NCI-H1092 treated with DMSO at 0.1 percent for 48 hours (cell line): ENCODE results near the gene PNPLA8.
"Not testable (repeated sequence)": the region's sequence is repeated elsewhere in the genome, so short reads cannot be mapped to it uniquely, and the experiment has no call there.

ENCODE experiments used
- DNase-seq: peaks from one replicate; lab custom pipeline; 2025; lab: John Stamatoyannopoulos, UW

The PNPLA8 gene

GRCh38 chr7:108479118-108479517, 46.8 kb downstream of the PNPLA8 start:
- DNase-seq = no peak

GRCh38 chr7:108468246-108468645, 57.7 kb downstream of the PNPLA8 start:
- DNase-seq = no peak

- no peak for DNase-seq
These were observed 58.5 kb downstream of the PNPLA8 start for GRCh38 chr7:108467391-108467790.

DNA sequence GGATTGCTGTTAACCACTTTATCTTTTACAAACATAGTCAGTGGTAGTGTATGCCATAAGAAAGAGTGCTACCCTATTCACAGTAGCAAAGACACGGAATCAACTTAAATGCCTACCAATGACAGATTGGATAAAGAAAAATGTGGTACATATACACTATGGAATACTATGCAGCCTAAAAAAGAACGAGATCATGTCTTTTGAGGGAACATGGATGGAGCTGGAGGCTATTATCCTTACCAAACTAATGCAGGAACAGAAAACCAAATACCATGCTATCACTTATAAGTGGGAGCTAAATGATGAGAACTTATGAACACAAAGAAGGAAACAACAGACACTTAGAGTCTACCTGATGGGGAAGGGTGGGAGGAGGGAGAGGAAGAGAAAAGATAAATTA, 59.6 kb downstream of the PNPLA8 start:
- not testable (repeated sequence) for DNase-seq

DNA sequence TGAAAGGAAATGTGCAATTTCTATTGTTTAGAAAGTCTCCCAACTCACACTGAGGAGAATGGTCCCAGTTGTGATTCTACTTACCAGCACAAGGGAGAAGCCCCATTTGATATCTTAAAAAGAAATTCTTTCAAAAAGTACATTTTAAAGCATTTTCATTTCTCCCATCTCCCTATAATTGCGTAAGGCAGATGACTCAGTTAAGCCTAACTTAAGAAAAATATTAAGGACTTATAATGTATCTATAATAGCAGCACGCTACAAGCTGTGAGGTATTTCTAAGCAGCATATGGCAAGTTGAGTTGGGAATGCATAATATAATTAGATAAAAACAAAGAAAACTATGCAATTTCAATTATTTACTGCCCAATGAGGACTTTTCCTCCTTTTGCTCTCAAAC, 61.2 kb downstream of the PNPLA8 start:
- no peak for DNase-seq

DNA sequence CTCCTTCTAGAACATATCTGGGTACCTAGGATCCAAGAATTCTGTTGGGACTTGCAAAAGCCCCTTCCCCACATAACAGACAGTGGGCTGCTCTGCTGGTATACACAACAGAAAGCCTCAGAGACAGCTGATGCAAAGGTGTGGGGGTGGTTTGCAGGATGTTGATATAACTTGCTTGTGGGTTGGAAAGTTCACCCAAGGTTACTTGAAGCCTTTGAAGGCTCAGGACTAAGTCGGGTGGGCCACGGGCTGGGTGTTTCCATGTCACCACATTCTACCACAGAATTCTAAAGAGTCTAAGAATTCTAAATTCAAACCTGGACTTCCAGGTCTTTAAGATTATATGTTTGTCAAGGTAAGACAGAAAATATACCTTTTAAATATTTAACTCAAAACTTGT, 62.3 kb downstream of the PNPLA8 start:
- DNase-seq = no peak

DNA sequence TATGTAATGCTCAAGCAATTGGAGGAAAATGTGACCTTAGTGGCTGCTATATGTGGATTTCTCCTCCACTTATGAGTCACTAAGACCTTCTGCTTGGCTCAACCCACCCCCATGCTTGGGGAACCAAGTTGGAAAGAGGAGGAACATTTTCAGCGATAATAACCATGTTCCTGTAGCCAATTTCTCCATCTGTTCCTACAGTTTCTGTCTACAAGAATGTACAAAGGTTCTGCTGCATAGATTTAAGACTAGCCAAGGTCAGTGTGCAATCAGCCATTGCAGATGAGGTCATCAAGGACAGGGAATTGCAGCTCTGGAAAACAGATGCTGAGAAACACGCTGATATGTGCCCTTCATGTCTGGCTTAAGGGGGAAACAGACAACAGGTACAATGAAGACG, 64.1 kb downstream of the PNPLA8 start:
- no peak for DNase-seq

DNA sequence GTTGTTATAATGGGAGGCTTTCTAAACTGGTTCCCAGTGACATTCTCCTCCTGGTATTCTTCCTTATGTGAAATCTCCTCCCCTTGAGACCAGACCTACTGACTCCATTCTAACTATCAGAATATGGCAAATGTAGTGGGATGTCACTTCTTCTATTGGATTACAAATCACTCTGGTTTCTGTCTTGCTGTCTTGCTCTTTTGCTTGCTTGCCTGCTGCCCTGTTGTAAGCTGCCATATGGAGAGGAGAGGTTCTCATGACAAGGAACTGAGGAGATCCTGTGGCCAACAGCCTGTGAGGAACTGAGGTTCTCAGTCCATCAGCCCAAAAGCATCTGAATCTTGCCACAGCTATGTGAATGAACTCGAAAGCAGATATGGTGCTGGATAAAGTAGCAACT, 65.0 kb downstream of the PNPLA8 start:
- DNase-seq = no peak

- DNase-seq = peak; percentile 76
These were observed 65.9 kb downstream of the PNPLA8 start for GRCh38 chr7:108459922-108460551.

DNA sequence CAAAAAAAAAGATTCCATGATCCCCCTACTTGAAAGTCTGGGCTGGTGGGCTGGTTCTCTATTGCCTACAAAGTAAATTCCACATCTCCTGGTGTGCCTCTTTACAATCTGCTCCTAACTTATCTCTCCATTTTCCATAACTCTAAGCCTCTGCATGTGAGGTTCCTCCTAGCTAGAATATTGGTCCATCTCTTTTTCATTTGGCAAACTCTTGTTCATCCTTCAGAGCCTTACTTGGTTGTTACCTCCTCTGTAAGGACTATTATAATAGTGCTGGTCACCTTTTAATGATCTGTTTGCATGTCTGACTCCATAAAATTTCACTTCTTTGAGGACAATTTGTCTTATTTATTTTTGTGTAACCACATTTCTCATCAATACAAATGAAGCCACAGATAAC, 68.1 kb downstream of the PNPLA8 start:
- DNase-seq = no peak

DNA sequence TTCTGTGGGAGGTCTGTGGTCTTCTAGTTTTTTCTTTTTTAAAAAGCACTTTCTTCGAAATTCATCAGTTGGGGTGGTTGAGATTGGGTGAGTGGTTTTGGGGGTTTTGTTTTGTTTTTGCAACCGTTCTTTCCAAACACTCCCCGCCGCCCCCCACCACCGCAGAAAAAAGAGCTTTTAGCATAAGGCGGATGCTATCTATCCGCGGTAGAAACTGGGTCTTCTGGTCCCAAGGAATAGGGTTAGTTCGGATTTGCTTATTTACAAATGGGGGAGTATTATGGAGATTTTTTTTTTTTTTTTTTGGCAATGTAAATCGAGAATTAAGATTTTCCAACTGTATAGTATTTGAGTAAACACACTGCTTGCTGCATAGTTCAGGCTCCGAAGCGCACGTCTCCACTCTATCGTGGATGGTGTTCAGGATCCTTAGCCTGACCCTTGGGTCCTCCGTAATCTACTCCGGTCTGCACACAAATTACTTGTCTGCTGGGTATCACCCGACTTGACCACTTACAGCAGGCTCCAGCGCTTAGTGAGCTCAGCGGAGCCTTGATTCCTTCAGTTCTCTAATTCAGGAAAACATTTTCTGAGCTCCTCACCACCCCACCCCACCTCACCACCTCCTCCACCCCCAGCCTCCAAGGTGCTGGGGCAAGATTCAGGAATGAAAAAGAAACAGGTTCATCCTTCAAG, 68.9 kb downstream of the PNPLA8 start:
- DNase-seq = no peak

DNA sequence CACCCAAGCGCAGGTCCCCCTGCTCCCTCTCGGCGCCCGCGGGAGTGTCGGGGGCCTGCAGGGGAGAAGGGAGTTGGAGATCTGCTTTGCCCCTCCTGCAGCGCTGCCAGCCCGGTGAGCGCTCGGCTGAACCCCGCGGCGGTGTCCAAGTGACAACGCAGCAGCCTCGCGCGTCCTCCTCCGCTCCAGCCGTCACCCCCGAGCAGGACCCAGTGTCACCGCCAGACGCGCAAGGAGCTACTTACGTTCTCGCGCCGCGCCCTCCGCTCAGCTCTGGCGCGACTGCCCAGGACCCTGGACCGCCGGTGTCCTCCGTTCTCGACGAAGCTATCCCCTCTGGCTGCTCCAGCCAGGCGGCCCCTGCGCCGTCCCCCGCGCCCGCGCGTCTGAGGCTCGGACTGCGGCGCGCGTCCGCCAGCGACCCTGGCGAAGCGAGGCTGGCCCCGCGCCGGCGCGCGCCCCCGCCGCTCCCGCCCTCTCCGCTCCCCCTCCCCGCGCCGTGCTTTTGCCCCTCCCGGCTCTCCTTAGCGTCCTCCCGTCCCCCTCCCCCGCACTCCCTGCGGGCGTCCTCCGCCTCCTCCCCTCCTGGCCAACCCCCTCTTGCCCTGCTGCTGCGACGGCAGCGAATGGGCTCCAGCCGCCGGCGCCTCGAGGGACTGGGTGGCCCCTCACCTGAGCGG, 69.8 kb downstream of the PNPLA8 start, which contains the start of gene NRCAM:
Gene NRCAM (minus strand): TSS at position 439 of the 680 bp plus-strand sequence. CDS start 216,372 bp downstream, outside the sequence.
- DNase-seq = peak; percentile 93

DNA sequence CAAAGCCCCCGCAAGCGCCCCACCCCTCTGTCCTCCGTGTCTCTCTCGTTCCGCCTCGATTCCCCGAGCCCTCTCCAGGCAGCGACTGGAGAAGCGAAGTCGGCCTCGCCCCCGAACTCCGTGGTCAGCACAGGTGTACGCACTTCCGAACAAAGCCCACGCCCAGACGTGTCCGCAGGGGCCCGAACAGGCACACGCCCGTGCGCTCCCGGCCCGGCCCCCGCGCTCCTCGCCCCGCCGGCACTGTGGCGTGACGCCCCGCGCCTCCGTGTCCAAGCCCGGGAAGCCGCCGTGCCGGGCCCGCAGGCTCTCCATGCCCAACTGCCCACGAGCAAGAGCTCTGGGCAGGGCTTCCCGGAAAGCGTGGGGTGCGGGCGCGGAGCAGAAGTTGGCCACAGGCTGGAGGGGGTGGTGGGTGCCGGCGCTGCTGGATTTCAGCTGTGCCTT, 70.4 kb downstream of the PNPLA8 start:
- DNase-seq = peak; percentile 66

- peak; percentile 80 for DNase-seq
These were observed 71.0 kb downstream of the PNPLA8 start for GRCh38 chr7:108454674-108455550.

DNA sequence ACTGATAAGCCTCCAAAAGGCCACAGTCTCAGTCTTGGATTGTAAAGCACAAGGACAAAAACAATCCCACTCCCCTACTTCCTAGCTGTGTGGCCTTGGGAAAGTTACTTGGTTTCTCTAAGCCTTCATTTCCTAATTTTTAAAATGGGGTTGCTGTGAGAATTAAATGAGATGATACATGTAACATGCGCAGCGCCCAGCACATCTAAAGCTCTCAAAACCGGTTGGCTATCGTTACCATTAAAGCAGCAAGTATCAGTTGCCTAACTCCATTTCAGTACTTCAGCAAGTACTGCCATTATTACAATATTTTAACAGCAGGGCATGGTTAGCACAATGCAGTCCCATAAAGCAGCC, 71.6 kb downstream of the PNPLA8 start:
- DNase-seq = no peak

- DNase-seq = no peak
These were observed 72.6 kb downstream of the PNPLA8 start for GRCh38 chr7:108453320-108453719.

GRCh38 chr7:108452707-108453106, 73.2 kb downstream of the PNPLA8 start:
- DNase-seq = peak; percentile 53

DNA sequence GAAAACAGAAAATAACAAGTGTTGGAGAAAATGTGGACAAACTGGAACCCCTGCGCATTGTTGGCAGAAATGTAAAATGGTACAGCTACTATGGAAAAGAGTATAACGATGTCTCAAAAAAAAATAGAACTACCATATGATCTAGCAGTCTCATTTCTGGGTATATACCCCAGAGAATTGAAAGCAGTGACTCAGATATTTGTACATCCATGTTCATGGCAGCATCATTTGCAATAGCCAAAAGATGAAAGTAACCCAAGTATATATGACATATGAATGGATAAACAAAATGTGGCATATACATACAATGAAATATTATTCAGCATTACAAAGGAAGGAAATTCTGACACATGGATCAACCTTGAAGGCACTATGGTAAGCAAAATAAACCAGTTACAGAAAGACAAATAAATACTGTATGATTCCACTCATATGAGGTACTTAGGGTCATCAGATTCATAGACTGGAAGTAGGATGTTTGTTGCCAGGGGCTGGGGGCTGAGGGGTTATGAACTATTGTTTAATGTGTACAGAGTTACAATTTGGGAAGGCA, 74.6 kb downstream of the PNPLA8 start:
- DNase-seq = no peak

DNA sequence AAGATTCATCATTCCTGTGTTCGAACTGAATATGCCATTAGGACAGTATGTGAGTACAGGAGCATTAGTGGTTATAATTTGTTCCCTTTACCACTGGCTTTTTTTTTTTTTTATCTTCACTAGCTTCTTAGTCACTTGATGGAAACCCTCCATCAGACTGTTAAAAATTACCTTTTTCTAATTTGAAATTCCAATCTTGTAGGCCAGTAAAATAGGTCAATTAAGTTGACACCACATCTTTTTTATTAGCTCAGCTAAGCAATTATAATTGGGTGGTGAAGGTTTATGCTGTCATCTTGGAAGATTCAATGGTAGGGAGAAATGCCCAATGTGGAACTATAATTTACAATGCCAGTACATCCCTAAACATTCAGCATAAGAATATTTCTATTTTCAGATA, 75.8 kb downstream of the PNPLA8 start:
- no peak for DNase-seq

DNA sequence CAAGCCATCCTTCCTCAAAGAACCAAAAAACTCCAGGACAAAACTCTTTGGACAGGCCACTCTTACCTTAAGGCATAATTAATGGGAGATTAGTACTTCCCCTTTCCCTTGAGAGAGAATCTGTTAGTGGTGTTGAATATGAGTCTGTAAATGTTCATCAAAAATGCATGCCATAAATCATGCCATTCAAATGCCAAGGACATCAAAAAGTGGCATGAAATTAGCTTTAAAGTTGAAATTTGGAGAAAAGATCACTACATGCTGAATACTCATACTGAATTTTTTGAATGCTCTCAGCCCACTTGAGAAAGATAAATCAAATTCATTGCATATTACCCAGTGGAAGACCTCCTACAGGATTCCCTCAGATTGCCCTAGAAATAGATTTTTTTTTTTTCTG, 76.4 kb downstream of the PNPLA8 start:
- no peak for DNase-seq

DNA sequence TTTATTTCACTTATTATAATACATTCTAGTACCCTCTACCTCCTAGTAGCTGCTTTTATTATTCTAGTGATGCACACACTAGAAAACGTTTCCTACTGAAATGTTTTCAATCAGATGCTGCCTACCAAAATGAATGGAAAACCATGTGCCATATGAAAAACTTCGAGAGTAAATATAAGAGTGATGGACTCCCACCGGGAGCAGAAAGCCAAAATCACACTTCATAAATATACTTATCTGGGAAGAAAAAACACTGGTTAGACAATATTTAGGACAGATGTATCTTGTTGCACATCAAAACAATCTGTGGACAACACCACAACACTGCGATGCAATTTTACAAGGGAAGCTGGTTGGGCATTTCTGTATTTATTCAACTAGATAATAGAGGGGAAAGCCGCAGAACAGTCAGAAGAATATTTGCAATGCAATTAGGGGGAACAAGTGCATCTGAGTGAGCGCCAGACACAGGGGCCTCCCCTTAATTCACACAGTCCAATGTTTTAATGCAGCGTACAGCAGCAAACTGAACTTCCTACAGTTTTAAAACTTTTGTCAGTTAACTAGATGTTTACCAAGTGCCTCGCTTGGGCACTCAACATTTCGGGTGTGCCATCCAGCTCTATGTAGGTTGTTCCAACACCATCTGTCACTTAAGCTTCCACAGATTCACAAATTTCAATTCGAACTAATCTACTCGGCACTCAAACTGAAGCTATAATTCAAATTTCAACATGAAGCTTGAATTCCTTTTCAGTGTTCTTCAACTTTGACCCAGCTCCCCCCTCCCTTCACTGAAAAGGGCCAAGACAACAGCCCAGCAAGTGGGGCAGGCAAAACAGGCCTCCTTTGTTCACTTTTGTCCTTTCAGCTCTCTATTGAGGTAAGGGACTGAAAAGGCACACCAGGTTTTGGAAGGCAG, 77.1 kb downstream of the PNPLA8 start:
- DNase-seq = peak; percentile 89
